ENCODE data around the gene SLC25A51. TPM values are rescaled to one million over a fixed set of nuclear protein-coding genes. Genes with fewer than 3 reads are reported as not detected.
A peak's percentile ranks its signal among the peaks of the same experiment; 100 is the strongest.

SLC25A51 gene
- total and polyA plus RNA-seq, 2 experiments from 2014 or later = 5.3 to 22.0 TPM

DNA sequence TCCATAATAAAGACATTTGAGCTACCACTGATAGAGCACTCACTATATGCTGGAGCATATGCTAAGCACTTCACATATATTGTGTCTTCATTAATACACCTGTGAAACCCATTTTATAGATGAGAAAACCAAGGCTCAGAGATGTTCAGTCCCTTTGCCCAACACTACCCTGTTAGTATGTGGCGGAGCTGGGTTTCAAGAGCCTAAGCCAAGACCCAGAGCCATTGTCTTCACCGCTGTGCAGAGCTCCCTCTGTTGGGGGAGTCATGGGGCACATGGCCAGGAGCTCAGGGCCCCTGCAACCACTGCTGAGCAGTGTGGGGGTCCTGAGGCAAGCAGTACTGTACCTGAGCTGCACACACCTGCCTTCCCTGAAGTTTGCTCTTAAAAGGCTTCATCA is 37.3 kb upstream of the SLC25A51 start:
- Histone ChIP-seq H3K36me3 (ENCODE audit: insufficient read depth) (no peaks in the 10 kb centered on the region), H3K27me3 (ENCODE audit: insufficient read depth) (no peaks in the 10 kb centered on the region), H3F3A (replicated peaks; ENCODE audit: low read depth) (no peaks in the 10 kb centered on the region), H3K4me3 (no peak overlapping the region), H4K20me1 (replicated peaks; ENCODE audit: insufficient read depth) (no peaks in the 10 kb centered on the region; the same call in 1 of the 2 replicates), H3K9me2 (ENCODE audit: insufficient read depth) (0 out of 2 replicates have a peak, but pooled peaks cover 3% of the 10 kb centered on the region), H3K4me2 (no peak overlapping the region), H3K4me1 (ENCODE audit: insufficient read depth) (peaks cover 16% of the 10 kb centered on the region), H3K27ac (ENCODE audit: low read depth) (no peak overlapping the region), H3K79me2 (replicated peaks; ENCODE audit: insufficient read depth) (no peaks in the 10 kb centered on the region), H2AFZ (no peak overlapping the region)
- no peak overlapping the region for H3K4me3 Mint-ChIP-seq
- H3K36me3 Mint-ChIP-seq (ENCODE audit: low read depth) = no peaks in the 10 kb centered on the region; the same call in 2 of the 3 replicates
- H3K27ac Mint-ChIP-seq = no peak overlapping the region
- peaks cover 43% of the 10 kb centered on the region for H3K4me1 Mint-ChIP-seq
- no peaks in the 10 kb centered on the region for H3K9me3 Mint-ChIP-seq
- TF ChIP-seq REST (IDR thresholded peaks at IDR 0.05; ENCODE audit: unreplicated experiment) = no peak
- TF ChIP-seq CTCF (conservative IDR thresholded peaks at IDR 0.05; ENCODE audit: low read depth in 2 of 2) = peak; percentile 12 to 61; a peak in 2 of 4 replicates
- DNase-seq (ENCODE audit: low spot score) (no peak), ATAC-seq (peak; percentile 31)
- peaks cover 3% of the 10 kb centered on the region for H3K27me3 Mint-ChIP-seq (ENCODE audit: insufficient read depth, low read depth, poor library complexity)

DNA sequence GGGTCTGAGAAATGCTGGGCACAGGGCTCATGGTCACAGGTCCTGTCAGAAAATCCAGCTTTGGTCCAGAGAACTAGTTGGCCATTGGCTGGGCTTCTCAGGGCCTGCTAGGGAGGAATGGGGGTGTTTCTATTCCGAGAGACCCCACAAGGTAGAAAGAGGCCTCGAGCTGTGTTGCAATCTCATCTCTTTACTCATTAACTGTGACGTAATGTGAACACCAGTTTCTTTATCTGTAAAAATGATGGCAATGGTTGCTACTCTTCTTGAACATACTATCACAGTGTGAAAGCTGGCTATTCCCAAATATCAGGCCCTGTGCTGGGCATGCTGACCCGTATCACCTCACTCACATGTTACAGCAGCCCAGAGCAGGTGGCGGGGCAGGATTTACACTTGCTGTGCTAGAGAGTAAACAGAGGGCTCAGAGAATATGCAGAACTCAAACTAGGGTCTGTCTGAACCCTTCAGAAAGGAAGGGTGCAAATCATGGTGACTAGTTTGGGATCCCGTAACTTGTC is 35.7 kb upstream of the SLC25A51 start:
- no peak overlapping the region for H3K27ac Mint-ChIP-seq
- TF ChIP-seq JUNB (IDR thresholded peaks at IDR 0.05; ENCODE audit: unreplicated experiment) (no peak), ZNF331 (CRISPR knock-in tag; IDR thresholded peaks at IDR 0.05; ENCODE audit: low read depth) (no peak), CTCF (conservative IDR thresholded peaks at IDR 0.05; ENCODE audit: low read depth in 2 of 2) (no peak)
- TF ChIP-seq, protein P1, sequence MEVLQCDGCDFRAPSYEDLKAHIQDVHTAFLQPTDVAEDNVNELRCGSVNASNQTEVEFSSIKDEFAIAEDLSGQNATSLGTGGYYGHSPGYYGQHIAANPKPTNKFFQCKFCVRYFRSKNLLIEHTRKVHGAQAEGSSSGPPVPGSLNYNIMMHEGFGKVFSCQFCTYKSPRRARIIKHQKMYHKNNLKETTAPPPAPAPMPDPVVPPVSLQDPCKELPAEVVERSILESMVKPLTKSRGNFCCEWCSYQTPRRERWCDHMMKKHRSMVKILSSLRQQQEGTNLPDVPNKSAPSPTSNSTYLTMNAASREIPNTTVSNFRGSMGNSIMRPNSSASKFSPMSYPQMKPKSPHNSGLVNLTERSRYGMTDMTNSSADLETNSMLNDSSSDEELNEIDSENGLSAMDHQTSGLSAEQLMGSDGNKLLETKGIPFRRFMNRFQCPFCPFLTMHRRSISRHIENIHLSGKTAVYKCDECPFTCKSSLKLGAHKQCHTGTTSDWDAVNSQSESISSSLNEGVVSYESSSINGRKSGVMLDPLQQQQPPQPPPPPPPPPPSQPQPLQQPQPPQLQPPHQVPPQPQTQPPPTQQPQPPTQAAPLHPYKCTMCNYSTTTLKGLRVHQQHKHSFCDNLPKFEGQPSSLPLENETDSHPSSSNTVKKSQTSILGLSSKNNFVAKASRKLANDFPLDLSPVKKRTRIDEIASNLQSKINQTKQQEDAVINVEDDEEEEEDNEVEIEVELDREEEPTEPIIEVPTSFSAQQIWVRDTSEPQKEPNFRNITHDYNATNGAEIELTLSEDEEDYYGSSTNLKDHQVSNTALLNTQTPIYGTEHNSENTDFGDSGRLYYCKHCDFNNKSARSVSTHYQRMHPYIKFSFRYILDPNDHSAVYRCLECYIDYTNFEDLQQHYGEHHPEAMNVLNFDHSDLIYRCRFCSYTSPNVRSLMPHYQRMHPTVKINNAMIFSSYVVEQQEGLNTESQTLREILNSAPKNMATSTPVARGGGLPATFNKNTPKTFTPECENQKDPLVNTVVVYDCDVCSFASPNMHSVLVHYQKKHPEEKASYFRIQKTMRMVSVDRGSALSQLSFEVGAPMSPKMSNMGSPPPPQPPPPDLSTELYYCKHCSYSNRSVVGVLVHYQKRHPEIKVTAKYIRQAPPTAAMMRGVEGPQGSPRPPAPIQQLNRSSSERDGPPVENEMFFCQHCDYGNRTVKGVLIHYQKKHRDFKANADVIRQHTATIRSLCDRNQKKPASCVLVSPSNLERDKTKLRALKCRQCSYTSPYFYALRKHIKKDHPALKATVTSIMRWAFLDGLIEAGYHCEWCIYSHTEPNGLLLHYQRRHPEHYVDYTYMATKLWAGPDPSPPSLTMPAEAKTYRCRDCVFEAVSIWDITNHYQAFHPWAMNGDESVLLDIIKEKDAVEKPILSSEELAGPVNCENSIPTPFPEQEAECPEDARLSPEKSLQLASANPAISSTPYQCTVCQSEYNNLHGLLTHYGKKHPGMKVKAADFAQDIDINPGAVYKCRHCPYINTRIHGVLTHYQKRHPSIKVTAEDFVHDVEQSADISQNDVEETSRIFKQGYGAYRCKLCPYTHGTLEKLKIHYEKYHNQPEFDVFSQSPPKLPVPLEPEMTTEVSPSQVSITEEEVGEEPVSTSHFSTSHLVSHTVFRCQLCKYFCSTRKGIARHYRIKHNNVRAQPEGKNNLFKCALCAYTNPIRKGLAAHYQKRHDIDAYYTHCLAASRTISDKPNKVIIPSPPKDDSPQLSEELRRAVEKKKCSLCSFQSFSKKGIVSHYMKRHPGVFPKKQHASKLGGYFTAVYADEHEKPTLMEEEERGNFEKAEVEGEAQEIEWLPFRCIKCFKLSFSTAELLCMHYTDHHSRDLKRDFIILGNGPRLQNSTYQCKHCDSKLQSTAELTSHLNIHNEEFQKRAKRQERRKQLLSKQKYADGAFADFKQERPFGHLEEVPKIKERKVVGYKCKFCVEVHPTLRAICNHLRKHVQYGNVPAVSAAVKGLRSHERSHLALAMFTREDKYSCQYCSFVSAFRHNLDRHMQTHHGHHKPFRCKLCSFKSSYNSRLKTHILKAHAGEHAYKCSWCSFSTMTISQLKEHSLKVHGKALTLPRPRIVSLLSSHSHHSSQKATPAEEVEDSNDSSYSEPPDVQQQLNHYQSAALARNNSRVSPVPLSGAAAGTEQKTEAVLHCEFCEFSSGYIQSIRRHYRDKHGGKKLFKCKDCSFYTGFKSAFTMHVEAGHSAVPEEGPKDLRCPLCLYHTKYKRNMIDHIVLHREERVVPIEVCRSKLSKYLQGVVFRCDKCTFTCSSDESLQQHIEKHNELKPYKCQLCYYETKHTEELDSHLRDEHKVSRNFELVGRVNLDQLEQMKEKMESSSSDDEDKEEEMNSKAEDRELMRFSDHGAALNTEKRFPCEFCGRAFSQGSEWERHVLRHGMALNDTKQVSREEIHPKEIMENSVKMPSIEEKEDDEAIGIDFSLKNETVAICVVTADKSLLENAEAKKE (CRISPR knock-in tag; IDR thresholded peaks at IDR 0.05) = no peak

More for the DNA sequence above, 35.7 kb upstream of the SLC25A51 start:
- no peak for DNase-seq (ENCODE audit: low spot score)
- Mint-ChIP-seq H3K9me3 (no peaks in the 10 kb centered on the region), H3K27me3 (ENCODE audit: insufficient read depth, low read depth, poor library complexity) (peaks cover 3% of the 10 kb centered on the region), H3K4me1 (peaks cover 34% of the 10 kb centered on the region), H3K4me3 (no peak overlapping the region), H3K36me3 (ENCODE audit: low read depth) (no peaks in the 10 kb centered on the region; the same call in 2 of the 3 replicates)
- Histone ChIP-seq H3K4me2 (no peak overlapping the region), H3K27ac (ENCODE audit: low read depth) (no peak overlapping the region), H3F3A (replicated peaks; ENCODE audit: low read depth) (no peaks in the 10 kb centered on the region), H3K9me2 (ENCODE audit: insufficient read depth) (0 out of 2 replicates have a peak, but pooled peaks cover 3% of the 10 kb centered on the region), H2AFZ (no peak overlapping the region), H3K27me3 (ENCODE audit: insufficient read depth) (no peaks in the 10 kb centered on the region), H3K4me1 (ENCODE audit: insufficient read depth) (peaks cover 8% of the 10 kb centered on the region), H4K20me1 (replicated peaks; ENCODE audit: insufficient read depth) (no peaks in the 10 kb centered on the region; the same call in 1 of the 2 replicates), H3K36me3 (ENCODE audit: insufficient read depth) (no peaks in the 10 kb centered on the region), H3K4me3 (no peak overlapping the region), H3K79me2 (replicated peaks; ENCODE audit: insufficient read depth) (no peaks in the 10 kb centered on the region)
- ATAC-seq = no peak

All from GM23338 (cell line).